Measurements from ENCODE around the gene GRAMD1A.
"Not testable (repeated sequence)": the region's sequence is repeated elsewhere in the genome, so short reads cannot be mapped to it uniquely, and the experiment has no call there.

Gene GRAMD1A

DNA sequence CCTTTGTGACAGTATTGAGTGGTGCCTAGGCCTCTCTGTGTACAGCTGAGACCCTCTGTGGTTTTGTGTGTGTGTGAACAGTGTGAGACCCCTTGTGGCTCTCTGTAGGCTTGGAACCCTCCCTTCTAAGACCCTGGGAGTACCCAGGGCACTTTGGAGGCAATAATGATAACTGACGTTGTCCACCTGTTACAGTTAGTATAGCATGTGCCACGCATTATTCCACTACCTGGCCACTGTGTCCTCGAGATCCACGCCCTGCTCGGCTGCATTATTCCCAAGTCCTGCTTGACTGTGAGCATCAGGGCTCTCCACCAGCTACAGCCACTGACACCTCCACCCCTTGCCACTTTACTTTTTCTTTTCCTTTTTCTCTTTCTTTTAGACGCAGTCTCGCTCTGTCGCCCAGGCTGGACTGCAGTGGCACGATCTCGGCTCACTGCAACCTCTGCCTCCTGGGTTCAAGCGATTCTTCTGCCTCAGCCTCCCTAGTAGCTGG is 2.0 kb downstream of the GRAMD1A start:
- DNase-seq, result no peak

DNA sequence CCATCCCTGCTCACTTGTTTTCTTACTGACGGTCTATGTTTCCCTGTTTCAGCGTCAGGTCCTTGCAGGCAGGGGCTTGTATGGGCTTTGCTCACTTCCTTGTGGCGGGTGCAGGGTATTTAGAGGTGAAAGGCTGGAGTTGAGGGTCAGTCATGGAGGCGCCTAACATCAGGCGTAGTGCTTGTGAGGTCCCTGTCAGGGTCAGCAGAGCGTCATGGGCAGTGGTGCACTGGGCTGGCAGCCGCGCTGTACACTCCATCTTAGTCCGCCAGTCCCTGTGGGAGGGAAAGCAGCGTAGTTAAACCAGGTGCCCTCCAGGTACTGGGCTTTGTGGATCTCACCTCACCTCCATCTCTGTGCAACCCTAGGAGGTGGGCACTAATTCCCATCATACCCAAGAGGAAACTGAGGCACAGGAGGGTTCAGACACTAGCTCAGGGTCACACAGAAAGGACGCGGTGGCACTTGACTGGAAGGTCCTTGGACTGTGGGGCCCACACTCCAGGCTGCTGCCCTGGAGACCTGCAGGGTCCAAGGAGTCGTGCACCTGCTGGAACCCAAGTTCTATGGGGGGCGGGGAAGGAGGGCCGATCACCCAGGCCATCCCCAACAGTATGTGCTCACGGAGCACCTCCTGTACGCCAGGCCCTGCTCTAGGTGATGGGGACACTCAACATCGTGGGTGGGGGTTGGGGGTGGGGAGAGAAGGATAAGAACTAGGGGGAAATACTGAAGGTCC is 4.6 kb downstream of the GRAMD1A start:
- DNase-seq, result no peak

DNA sequence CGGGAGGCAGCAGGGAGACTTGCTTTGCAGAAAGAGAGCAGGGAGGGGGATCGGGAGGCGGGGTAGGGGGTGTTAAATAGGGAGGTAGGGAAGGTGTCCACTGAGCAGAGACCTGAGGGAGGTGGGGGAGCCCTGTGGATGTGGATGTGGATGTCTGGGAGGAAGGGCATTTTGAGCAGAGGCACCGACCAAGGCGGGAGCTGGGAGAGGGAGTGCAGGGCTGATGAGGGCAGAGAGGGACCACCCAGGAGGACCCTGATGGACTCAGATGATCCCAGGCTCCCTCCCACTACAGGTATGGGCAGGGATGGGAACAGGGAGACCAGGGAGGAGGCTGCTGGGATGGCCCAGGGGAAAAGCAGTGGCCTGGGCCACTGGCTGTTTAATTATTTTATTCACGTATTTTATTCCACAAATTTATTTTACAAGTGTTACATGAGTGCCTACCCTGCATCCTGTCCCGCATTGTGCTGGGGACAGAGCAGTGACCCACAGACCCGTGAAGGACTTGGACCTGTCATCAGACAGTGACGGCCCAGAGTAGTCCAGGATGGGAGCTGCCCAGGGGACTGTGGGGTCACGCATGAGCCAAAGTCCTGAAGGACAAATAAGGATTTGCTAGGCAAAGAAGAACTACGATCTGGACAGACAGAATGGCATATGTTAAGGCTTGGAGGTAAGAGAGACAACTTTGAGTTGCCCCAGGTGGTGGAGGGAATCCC is 5.3 kb downstream of the GRAMD1A start:
- DNase-seq, result no peak

DNA sequence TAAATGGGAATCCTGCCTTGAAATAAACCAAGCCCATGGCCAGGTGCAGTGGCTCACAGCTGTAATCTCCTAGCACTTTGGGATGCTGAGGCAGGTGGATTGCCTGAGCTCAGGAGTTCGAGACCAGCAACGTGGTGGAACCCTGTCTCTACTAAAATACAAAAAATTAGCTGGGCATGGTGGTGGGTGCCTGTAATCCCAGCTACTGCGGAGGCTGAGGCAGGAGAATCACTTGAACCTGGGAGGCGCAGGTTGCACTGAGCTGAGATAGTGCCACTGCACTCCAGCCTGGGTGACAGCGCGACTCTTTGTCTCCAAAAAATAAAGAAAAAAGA is 5.9 kb downstream of the GRAMD1A start:
- DNase-seq, result not testable (repeated sequence)

DNA sequence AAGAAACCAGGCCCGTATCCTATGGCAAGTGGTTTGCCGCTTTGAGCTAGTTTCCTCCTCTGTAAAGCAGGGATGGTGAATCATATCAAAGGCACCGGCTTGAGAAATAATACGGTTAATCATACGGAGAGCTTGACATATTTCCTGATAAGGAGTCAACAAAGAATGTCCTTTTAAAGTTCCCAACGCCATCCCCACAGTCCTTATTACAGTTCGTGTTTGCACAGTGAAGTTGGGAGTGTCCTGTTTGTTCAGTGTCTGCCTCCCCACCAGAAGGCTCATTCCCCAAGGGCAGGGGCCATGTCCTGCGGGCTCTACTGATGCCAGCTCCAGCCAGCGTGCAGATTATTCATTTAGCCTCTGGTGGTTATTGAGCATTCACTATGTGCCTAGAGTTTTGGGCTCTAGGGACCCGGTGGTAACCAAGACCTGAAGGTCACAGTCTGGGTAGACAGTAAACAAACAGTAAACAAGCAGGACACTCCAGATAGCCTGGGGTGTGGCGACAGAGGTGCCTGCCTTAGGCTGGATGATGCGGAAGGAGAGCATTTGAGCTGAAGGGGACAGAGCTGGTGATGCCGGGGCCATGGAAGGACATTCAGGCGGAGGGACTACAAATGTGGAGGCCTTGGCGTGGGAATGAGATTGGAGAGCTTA is 6.3 kb downstream of the GRAMD1A start:
- no peak for DNase-seq

DNA sequence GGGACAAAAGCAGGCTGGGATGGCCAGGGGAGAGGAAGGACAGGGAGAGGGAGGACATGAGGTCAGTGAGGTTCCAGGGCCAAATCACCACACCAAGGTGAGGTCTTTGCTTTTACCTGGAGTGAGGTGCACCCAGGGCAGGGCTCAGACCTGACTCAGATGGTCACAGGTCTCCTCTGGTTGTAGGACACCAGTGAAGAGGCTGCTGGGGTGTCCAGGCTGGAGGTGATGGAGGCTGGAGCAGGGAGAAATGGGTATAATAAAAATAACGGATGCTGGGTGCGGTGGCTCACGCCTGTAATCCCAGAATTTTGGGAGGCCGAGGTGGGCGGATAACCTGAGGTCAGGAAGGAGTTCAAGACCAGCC is 6.9 kb downstream of the GRAMD1A start:
- no peak for DNase-seq

DNA sequence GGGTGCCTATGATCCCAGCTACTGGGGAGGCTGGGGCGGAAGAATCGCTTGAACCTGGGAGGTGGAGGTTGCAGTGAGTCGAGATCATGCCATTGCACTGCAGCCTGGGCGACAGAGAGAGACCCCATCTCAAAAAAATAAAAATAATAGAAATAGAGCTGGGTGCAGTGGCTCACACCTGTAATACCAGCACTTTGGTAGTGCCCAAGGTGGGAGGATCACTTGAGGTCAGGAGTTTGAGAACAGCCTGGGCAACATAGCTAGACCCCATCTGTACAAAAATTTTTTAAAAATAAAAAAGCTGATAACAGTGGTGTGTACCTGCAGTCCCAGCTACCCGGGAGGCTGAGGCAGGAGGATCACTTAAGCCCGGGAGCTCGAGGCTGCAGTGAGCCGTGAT is 7.3 kb downstream of the GRAMD1A start:
- DNase-seq, result not testable (repeated sequence)

DNA sequence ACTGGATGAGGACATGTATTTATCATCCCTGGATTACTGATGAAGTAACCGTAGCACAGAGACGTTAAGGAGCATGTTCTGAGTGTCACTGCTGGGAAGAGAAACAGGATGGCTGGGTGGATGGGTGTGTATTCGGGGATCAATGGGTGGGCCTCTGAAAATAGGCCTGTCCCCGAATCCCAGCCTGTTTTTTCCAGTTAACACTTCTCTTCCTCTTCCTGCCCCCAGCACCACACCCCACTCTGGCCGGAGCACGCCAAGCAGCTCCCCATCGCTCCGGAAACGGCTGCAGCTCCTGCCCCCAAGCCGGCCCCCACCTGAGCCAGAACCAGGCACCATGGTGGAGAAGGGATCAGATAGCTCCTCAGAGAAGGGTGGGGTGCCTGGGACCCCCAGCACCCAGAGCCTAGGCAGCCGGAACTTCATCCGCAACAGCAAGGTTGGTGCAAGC is 8.8 kb downstream of the GRAMD1A start:
- no peak for DNase-seq

DNA sequence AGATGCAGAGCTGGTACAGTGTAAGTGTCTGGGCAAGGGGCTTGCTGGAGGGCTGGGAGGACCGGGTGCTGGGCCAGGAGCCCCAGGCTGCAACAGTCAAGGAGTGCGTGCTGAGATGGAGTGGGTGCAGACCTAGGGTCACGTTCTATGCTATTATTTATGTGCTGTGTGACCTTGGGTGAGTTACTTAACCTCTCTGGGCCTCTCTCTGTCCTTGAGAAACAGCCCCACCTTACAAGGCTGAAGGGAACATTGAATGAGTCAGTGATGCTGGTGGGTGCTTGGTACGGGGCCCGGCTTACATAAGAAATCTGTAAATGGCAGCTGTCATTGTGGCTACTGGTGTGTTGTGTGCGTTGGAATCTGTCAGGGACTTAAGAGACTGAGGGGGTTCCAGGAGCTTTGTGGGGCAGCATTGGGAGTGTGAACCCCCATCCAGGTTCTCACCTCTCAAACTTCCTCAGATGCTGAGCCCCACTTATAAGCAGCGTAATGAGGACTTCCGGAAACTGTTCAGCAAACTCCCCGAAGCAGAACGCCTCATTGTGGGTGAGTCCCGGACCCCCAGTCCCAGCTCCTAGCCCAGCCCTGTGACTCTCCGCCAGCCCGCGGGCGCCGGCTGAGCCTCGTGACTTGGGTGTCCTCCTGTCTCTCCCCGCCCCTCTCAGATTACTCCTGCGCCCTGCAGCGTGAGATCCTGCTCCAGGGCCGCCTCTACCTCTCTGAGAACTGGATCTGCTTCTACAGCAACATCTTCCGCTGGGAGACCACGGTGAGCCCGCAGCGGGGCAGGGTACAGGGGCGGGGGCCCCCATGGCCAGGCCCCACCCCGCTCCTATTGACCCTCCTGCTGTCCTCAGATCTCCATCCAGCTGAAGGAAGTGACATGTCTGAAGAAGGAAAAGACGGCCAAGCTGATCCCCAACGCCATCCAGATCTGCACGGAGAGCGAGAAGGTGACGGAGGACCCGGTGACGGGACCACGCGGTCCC is 9.6 kb downstream of the GRAMD1A start:
- DNase-seq, result no peak

DNA sequence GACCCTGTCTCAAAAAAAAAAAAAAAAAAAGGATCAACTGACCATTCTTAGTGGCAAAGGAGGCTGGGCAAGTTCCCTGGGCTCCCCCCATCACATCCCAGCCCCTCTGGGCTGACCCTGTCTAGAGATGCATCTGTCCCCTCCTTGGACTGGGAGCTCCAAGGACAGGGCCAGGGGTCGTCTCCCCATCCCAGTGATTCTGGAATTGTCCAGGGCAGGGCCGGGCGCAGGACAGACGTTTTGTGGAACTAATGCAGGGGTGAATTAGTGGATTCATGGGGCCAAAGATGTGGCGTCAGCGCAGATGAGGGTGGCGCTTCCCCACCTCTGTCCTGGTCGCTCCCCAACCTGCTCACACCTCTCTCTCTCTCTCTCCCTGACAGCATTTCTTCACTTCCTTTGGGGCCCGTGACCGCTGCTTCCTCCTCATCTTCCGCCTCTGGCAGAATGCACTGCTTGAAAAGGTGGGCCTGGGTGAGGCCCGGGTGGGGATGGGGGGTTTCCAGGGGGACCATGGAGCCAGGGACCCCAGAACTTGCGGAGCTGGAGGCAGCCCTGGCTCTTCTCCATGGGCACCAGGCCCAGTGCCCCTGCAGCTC is 11.1 kb downstream of the GRAMD1A start:
- DNase-seq, result no peak

DNA sequence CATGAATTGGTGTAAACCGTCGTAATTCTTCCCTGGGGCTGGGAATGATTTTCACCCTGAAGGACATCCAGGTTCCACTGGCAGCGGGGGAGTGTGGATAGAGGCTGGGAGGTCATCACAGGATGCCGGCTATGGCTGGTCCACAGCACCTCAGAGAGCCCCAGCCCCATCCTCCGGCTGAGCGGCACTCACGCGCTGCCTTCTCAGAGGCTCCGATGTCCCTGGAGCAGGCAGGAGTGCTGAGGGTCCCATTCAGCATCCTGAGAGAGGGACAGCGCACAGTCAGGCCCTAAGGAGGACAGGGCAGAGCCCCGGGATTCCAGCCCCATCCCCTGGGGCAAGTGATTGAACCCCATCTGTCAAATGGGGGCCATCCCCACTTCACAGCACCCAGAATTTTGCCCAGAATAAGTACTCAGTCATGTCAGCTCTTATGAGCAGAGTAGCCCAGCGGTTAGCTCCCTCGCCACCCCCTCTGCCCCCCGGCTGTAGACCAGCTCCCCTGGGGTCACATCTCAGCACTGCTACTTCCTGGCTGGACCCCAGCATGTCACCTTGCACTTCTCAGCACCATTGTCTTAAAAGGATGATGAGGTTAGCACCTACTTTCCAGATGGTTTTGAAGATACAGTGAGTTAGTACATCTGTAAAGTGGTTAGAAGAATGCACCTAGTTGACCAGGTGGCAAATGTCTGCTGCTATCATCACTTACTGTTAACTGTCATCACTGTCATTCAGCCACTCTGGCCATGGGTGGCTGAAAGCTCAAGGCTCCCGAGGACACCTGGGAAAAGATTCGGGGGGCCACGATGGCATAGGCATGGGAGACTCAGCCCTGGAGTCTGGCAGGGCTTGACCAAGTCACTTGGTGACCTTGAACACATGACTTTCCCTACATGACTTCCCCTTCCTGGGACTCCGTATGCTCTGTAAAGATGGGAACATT is 11.9 kb downstream of the GRAMD1A start:
- DNase-seq, result no peak

DNA sequence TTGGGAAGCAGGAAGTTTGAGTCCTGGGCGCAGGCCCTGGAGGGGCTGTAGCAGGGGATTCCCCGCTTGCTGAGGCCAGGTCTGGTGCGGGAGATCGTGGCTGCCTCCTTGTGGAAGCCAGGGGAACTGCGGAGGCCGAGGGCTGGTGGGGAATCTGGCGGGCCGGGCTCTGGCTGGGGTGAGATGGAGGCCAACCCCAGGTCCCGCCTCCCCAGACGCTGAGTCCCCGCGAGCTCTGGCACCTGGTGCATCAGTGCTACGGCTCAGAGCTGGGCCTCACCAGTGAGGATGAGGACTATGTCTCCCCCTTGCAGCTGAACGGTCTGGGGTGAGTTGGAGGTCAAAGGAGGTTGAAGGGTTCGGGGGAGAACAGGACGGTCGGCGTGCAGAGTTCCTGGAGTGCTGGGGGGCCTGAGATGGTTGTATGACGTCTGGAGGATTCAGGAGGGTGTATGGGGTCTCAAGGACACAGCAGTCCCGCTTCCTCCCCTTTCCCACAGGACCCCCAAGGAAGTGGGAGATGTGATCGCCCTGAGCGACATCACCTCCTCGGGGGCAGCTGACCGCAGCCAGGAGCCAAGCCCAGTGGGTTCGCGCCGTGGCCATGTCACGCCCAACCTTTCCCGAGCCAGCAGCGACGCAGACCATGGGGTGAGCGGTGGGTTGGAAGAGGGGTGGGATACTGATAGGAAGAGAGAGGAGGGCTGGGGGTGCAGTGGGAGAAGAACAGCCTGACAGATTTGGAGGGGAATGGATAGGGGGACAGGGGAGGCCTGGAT is 13.1 kb downstream of the GRAMD1A start:
- DNase-seq, result peak in 31 of 56 donors; percentile 4 to 61 (median 24)

DNA sequence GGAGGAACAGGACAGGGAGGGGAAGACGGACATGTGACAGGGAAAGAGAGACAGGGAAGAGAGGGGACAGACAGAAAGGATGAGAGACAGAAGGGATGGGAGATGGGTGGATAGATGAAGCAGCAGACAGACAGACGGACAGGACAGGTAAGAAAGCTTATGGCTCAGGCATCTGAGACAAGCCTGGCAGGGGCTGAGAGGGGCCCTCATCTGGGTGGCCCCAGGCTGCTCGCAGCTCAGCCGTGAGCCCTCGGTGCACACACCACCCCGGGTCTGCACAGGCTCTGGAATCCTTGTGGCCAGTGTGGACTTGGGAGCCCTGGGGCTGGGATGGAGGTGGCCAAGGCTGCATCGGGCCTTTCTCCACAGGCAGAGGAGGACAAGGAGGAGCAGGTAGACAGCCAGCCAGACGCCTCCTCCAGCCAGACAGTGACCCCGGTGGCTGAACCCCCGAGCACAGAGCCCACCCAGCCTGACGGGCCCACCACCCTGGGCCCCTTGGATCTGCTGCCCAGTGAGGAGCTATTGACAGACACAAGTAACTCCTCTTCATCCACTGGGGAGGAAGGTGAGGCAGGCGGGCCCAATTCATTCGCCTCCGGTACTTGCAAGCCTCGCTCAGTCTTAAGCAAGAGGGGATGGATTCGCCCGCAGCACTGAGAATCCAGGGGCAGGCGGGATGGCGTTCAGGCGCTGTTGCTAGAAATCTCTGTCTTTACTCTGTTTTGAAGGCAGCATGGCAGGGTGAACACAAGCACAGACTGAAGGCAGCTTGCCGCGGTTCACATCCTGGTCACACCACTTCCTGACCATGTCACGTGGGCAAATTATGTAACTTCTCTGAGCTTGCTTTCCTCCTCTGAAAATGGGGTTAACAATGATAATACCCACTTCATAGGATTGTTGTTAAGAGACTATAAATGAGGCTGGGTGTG is 14.0 kb downstream of the GRAMD1A start:
- no peak for DNase-seq

DNA sequence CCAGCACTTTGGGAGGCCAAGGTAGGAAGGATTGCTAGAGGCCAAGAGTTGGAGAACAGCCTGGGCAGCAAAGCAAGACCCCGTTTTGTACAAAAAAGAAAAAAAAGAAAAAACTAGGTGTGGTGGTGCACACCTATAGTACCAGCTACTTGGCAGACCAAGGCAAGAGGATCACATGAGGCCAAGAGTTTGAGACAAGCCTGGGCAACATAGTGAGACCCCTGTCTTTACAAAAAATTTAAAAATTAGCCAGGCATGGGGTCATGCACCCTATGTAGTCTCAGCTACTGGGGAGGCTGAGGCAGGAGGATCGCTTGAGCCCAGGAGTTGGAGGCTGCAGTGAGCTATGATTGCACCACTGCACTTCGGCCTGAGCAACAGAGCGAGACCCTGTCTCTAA is 14.7 kb downstream of the GRAMD1A start:
- not testable (repeated sequence) for DNase-seq

DNA sequence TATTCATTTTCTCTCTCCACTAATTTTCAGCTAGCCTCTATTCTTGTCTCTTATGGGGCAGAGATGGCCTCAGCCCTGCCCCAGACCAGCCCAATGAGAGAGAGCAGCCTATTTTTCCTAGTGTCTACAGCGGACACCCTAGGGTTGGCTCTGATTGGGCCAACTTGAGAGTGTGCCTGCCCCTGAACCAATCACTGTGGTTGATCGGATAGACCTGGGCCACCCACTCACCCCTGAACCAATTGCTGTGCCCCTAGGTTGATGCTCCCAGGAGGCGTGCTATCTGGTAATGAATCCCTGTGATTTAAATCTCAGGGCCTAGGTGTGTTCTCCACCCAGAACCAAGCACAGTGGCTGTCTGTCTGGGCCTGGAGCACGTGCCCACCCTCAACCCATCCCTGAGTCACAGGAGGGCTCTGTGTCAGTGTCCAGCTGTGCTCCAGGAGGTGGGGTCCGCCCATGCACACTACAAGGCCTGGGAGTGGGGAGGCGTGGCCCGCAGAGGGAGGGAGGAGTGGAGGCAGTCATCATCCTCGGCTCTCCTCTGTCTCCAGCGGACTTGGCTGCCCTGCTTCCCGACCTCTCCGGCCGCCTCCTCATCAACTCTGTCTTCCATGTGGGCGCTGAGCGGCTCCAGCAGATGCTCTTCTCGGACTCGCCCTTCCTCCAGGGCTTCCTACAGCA is 15.3 kb downstream of the GRAMD1A start:
- DNase-seq, result no peak

DNA sequence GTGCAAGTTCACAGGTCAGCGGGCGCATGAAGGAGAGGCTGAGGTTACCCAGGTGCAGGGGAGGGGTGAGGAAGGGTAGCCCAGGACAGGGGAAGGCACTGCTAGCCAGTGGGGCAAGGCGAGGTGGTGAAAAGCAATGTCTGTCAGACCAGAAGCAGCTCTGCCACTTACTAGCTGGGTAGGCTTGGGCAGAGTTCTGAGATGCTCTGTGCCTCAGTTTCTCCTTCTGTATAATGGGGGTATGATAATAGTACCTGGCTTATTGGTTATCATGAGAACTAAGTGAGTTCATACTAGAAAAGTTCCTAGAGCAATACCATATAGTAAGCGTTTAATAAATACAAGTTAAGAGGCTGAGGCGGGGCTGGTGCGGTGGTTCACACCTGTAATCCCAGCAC is 15.8 kb downstream of the GRAMD1A start:
- DNase-seq, result no peak

DNA sequence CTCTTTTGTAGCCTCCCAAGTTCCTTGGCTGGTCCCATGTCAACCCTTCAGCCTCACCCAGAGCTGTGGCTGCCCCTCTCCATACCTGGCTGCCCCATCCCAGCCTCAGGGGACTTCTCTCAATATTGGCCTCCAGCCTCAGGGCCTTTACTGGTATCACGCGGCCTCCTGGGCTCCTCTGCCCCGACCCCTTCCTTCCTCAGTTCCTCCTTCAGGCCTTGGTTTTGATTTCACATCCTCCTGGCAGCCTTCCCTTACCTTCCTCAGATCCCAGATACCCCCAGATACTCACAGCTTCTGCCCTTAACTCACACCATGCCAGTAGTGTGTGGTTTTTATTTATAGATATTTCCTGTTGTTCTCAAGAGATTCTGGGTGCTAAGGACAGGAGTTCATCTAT is 17.4 kb downstream of the GRAMD1A start:
- peak in 11 of 56 donors; percentile 7 to 67 (median 20) for DNase-seq

Measured in amygdala (tissue), 56 donors.